A673 (cell line): ENCODE results near the gene TNS3. TPM values are rescaled to one million over a fixed set of nuclear protein-coding genes. Genes with fewer than 3 reads are reported as not detected.

Experiments
- BruUV-seq: library from RNA; stranded (reverse); fragments of 400-500 nt; replicated peaks from 2 replicates; lab custom pipeline; 2021; lab: Mats Ljungman, UMichigan
- CTCF ChIA-PET: fragments of 300-600 bp; sonication (Branson Sonifier 250); formaldehyde crosslinking; loops from one replicate; lab custom pipeline; 2022; ENCODE audit warnings: antibody characterized with exemption; lab: Charles Lee
- POLR2A ChIA-PET: fragments of 300-600 bp; sonication (Branson Sonifier 250); formaldehyde crosslinking; loops from one replicate; lab custom pipeline; 2022; ENCODE audit warnings: antibody characterized with exemption; ENCODE audit not compliant: low non-redundant PET; lab: Charles Lee
- DNase-seq: peaks from one replicate; pipeline ENCODE4 v3.0.0-alpha.2; 2015; ENCODE audit warnings: low spot score
- H3K27ac ChIP-seq: fragments of 200-600 bp; sonication (generic); 2 replicates; pipeline ENCODE4 v1.5.1; 2016; ENCODE audit warnings: mixed run types, low read depth, mild to moderate bottlenecking, mixed read lengths, antibody characterized with exemption, low read length; ENCODE audit not compliant: poor library complexity, severe bottlenecking
- H3K27me3 ChIP-seq: fragments of 200-600 bp; sonication (generic); replicated peaks from 2 replicates; pipeline ENCODE4 v1.6.1; 2017; ENCODE audit warnings: mixed run types, low read depth, mild to moderate bottlenecking, mixed read lengths, antibody characterized with exemption, low read length; ENCODE audit not compliant: insufficient read depth, poor library complexity
- H3K36me3 ChIP-seq: fragments of 200-600 bp; sonication (generic); 2 replicates; pipeline ENCODE4 v1.6.1; 2016; ENCODE audit warnings: mixed run types, mild to moderate bottlenecking, mixed read lengths, antibody characterized with exemption, low read length; ENCODE audit not compliant: insufficient read depth, poor library complexity, severe bottlenecking
- H3K4me1 ChIP-seq: fragments of 200-600 bp; sonication (generic); 2 replicates; pipeline ENCODE4 v1.6.1; 2017; ENCODE audit warnings: mixed run types, mild to moderate bottlenecking, mixed read lengths, antibody characterized with exemption, low read length; ENCODE audit not compliant: insufficient read depth, poor library complexity, severe bottlenecking
- H3K4me3 ChIP-seq: fragments of 200-600 bp; sonication (generic); 2 replicates; pipeline ENCODE4 v1.5.1; 2016; ENCODE audit warnings: low read depth, mixed run types, mild to moderate bottlenecking, mixed read lengths, low read length; ENCODE audit not compliant: poor library complexity, severe bottlenecking
- H3K9me3 ChIP-seq: fragments of 200-600 bp; sonication (generic); 2 replicates; pipeline ENCODE4 v1.6.1; 2016; ENCODE audit warnings: mixed run types, low read depth, mild to moderate bottlenecking, mixed read lengths, antibody characterized with exemption, low read length; ENCODE audit not compliant: poor library complexity, severe bottlenecking
- CTCF ChIP-seq: fragments of 300-800, 200-600 bp; sonication (generic); conservative IDR thresholded peaks from 2 replicates; pipeline ENCODE4 v1.5.1; 2017; ENCODE audit warnings: low read depth, mild to moderate bottlenecking, antibody characterized with exemption, low read length, moderate library complexity, mixed read lengths
- EZH2 ChIP-seq: fragments of 200-600 bp; sonication (generic); IDR thresholded peaks from 2 replicates; pipeline ENCODE4 v1.6.1; 2017; ENCODE audit warnings: borderline replicate concordance, low read depth, mild to moderate bottlenecking, mixed read lengths, antibody characterized with exemption, low read length; ENCODE audit not compliant: poor library complexity, severe bottlenecking
- intact Hi-C: fragments of 100-400 bp; cut with micrococcal nuclease; formaldehyde crosslinking; loops from one replicate; pipeline ENCODE4 v1.10.0; 2022; ENCODE audit not compliant: unreplicated experiment
- total RNA-seq: library from RNA; stranded (reverse); gene quantifications from 2 replicates; pipeline ENCODE4 v1.2.3, GENCODE V29; 2021

TNS3 gene
- total RNA-seq, 1 experiment from 2014 or later: not detected

- intact Hi-C loops: no loop called here
- ChIA-PET POLR2A (no interaction called here), CTCF (no interaction called here)
- TF ChIP-seq CTCF (no peak), EZH2 (no peak)
- H3K9me3 ChIP-seq: no peaks in the 10 kb centered on the region
- no peaks in the 10 kb centered on the region for H3K36me3 ChIP-seq
- no TSS peak for BruUV-seq
- DNase-seq: no peak
- H3K4me3 ChIP-seq: no peak overlapping the region
- no peak overlapping the region for H3K27ac ChIP-seq
- H3K27me3 ChIP-seq: peaks cover 57% of the 10 kb centered on the region
- H3K4me1 ChIP-seq: no peaks in the 10 kb centered on the region
Observed at GRCh38 chr7:47535704-47536628, 45.9 kb downstream of the TNS3 start.

GRCh38 chr7:47535035-47535703 lies 46.7 kb downstream of the TNS3 start:
- no peaks in the 10 kb centered on the region for H3K36me3 ChIP-seq
- no peak for DNase-seq
- intact Hi-C loops: no loop called here
- H3K4me3 ChIP-seq: no peak overlapping the region
- CTCF ChIA-PET: no interaction called here
- H3K9me3 ChIP-seq: no peaks in the 10 kb centered on the region
- no peak overlapping the region for H3K27ac ChIP-seq
- peaks cover 52% of the 10 kb centered on the region for H3K27me3 ChIP-seq
- no peaks in the 10 kb centered on the region for H3K4me1 ChIP-seq
- POLR2A ChIA-PET: no interaction called here
- BruUV-seq: no TSS peak
- TF ChIP-seq EZH2: no peak
- no peak for TF ChIP-seq CTCF

GRCh38 chr7:47534322-47535034 lies 47.4 kb downstream of the TNS3 start:
- intact Hi-C loops: no loop called here
- H3K4me3 ChIP-seq: no peak overlapping the region
- H3K27me3 ChIP-seq: peaks cover 45% of the 10 kb centered on the region
- POLR2A ChIA-PET: no interaction called here
- no peaks in the 10 kb centered on the region for H3K4me1 ChIP-seq
- H3K27ac ChIP-seq: no peak overlapping the region
- DNase-seq: no peak
- TF ChIP-seq EZH2 (no peak), CTCF (no peak)
- BruUV-seq: no TSS peak
- CTCF ChIA-PET: no interaction called here
- H3K9me3 ChIP-seq: no peaks in the 10 kb centered on the region
- H3K36me3 ChIP-seq: no peaks in the 10 kb centered on the region
